Measurements from ENCODE around the gene DONSON. TPM values are rescaled to one million over a fixed set of nuclear protein-coding genes. Genes with fewer than 3 reads are reported as not detected.

Gene DONSON
- total and polyA plus RNA-seq, 2 of the 13 experiments (the other 11 are each of a cell fraction or from before 2014, with no cell fraction given), result 35.4 to 63.6 TPM

- TF ChIP-seq THAP8 (CRISPR knock-in tag; IDR thresholded peaks at IDR 0.05; ENCODE audit: borderline replicate concordance) (no peak), TEAD3 (CRISPR knock-in tag; optimal IDR thresholded peaks at IDR 0.05; ENCODE audit: borderline replicate concordance) (no peak), ESRRA (CRISPR knock-in tag; IDR thresholded peaks at IDR 0.05; ENCODE audit: low read depth) (0 out of 2 replicates have a peak, but pooled peaks have one; percentile 22), SMC3 (IDR thresholded peaks at IDR 0.05; ENCODE audit: low read length) (no peak), ZNF276 (CRISPR knock-in tag; IDR thresholded peaks at IDR 0.05; ENCODE audit: low read depth) (no peak), TBP (CRISPR knock-in tag; IDR thresholded peaks at IDR 0.05) (no peak), JDP2 (CRISPR knock-in tag; IDR thresholded peaks at IDR 0.05; ENCODE audit: borderline replicate concordance) (no peak; the same call in 1 of the 2 replicates), HOXD1 (CRISPR knock-in tag; IDR thresholded peaks at IDR 0.05) (no peak), ZNF18 (CRISPR knock-in tag; IDR thresholded peaks at IDR 0.05; ENCODE audit: insufficient replicate concordance) (no peak), POGK (CRISPR knock-in tag; conservative IDR thresholded peaks at IDR 0.05) (no peak), PHF5A (CRISPR knock-in tag; IDR thresholded peaks at IDR 0.05; ENCODE audit: low read depth, unreplicated experiment) (no peak), ZBTB1 (CRISPR knock-in tag; IDR thresholded peaks at IDR 0.05; ENCODE audit: borderline replicate concordance) (no peak), GMEB1 (CRISPR knock-in tag; IDR thresholded peaks at IDR 0.05; ENCODE audit: borderline replicate concordance) (no peak; the same call in 1 of the 2 replicates), SRSF4 (IDR thresholded peaks at IDR 0.05; ENCODE audit: low read depth, low read length, poor library complexity, severe bottlenecking) (no peak), ZNF230 (CRISPR knock-in tag; IDR thresholded peaks at IDR 0.05) (no peak), ZNF430 (CRISPR knock-in tag; IDR thresholded peaks at IDR 0.05) (no peak; the same call in 1 of the 2 replicates), ZNF570 (CRISPR knock-in tag; IDR thresholded peaks at IDR 0.05; ENCODE audit: borderline replicate concordance) (no peak), NFE2L1 (CRISPR knock-in tag; IDR thresholded peaks at IDR 0.05; ENCODE audit: borderline replicate concordance) (no peak), ZNF33B (CRISPR knock-in tag; IDR thresholded peaks at IDR 0.05) (no peak), ADNP (CRISPR knock-in tag; IDR thresholded peaks at IDR 0.05) (no peak), ZNF790 (CRISPR knock-in tag; IDR thresholded peaks at IDR 0.05; ENCODE audit: borderline replicate concordance) (no peak; the same call in 1 of the 2 replicates)
Observed at GRCh38 chr21:33541756-33542639, 46.5 kb downstream of the DONSON start, which contains the start of gene GART (continued).
